NCI-H128 (cell line): ENCODE data around the gene AFF3.

Source experiments
- DNase-seq: peaks from one replicate; lab custom pipeline; 2025; ENCODE audit not compliant: unreplicated experiment; lab: John Stamatoyannopoulos, UW

The AFF3 gene

GRCh38 chr2:99864561-99865553 is 277.5 kb downstream of the AFF3 start:
- DNase-seq = no peak

- DNase-seq = no peak
These were observed 278.5 kb downstream of the AFF3 start for GRCh38 chr2:99863903-99864270.

GRCh38 chr2:99863236-99863902 is 279.0 kb downstream of the AFF3 start:
- DNase-seq = no peak

GRCh38 chr2:99862566-99862965 is 279.8 kb downstream of the AFF3 start:
- DNase-seq = no peak

GRCh38 chr2:99861376-99861760 is 281.0 kb downstream of the AFF3 start:
- no peak for DNase-seq

GRCh38 chr2:99860720-99861375 is 281.5 kb downstream of the AFF3 start:
- no peak for DNase-seq

- no peak for DNase-seq
These were observed 283.3 kb downstream of the AFF3 start for GRCh38 chr2:99858951-99859596.

GRCh38 chr2:99857867-99858444 is 284.4 kb downstream of the AFF3 start:
- no peak for DNase-seq

GRCh38 chr2:99857372-99857771 is 285.0 kb downstream of the AFF3 start:
- DNase-seq = no peak

GRCh38 chr2:99856119-99856518 is 286.3 kb downstream of the AFF3 start:
- no peak for DNase-seq

- no peak for DNase-seq
These were observed 288.0 kb downstream of the AFF3 start for GRCh38 chr2:99854236-99854852.

- no peak for DNase-seq
These were observed 289.4 kb downstream of the AFF3 start for GRCh38 chr2:99852956-99853355.

GRCh38 chr2:99852376-99852934 is 289.9 kb downstream of the AFF3 start:
- DNase-seq = no peak

- DNase-seq = no peak
These were observed 290.6 kb downstream of the AFF3 start for GRCh38 chr2:99851811-99852210.

- no peak for DNase-seq
These were observed 291.3 kb downstream of the AFF3 start for GRCh38 chr2:99851089-99851488.

- no peak for DNase-seq
These were observed 292.2 kb downstream of the AFF3 start for GRCh38 chr2:99850084-99850710.

- no peak for DNase-seq
These were observed 295.8 kb downstream of the AFF3 start for GRCh38 chr2:99846462-99847107.

- no peak for DNase-seq
These were observed 297.1 kb downstream of the AFF3 start for GRCh38 chr2:99845296-99845695.

GRCh38 chr2:99842451-99842850 is 299.9 kb downstream of the AFF3 start:
- DNase-seq = no peak
